OCI-LY1 (cell line): ENCODE results near the gene RPS23.

ENCODE experiments used
- CTCF ChIP-seq: fragments of 200-600 bp; sonication (generic), shearing (Covaris generic); IDR thresholded peaks from 2 replicates; pipeline ENCODE4 v1.5.1; 2017; ENCODE audit warnings: mild to moderate bottlenecking, antibody characterized with exemption, low read length, moderate library complexity, mixed read lengths
- EZH2 ChIP-seq: fragments of 200-600 bp; sonication (generic), shearing (Covaris generic); IDR thresholded peaks from 2 replicates; pipeline ENCODE4 v1.8.0; 2017; ENCODE audit warnings: borderline replicate concordance, mixed run types, mild to moderate bottlenecking, antibody characterized with exemption, low read length, moderate library complexity, mixed read lengths

- TF ChIP-seq CTCF = no peak
- TF ChIP-seq EZH2 = no peak
These were observed 28.0 kb upstream of the RPS23 start for GRCh38 chr5:82306151-82306550.
